ENCODE measurements around the gene PACS2.

Gene PACS2

GRCh38 chr14:105418269-105419194 is 104.0 kb downstream of the PACS2 start:
- Histone ChIP-seq H3K9me3 (ENCODE audit: low read length) (no peaks in the 10 kb centered on the region), H3K36me3 (ENCODE audit: insufficient read depth, low read length) (peaks cover 2% of the 10 kb centered on the region), H2AFZ (ENCODE audit: low read depth, low read length) (peak overlapping the region; percentile 74), H3K27me3 (ENCODE audit: insufficient read depth, low read length) (no peaks in the 10 kb centered on the region), H3K4me1 (ENCODE audit: insufficient read depth, low read length) (peaks cover 26% of the 10 kb centered on the region), H3K4me3 (ENCODE audit: low read length) (peak overlapping the region; percentile 82)

- Histone ChIP-seq H3K9me3 (ENCODE audit: low read length) (no peaks in the 10 kb centered on the region), H2AFZ (ENCODE audit: low read depth, low read length) (peak within 1 kb of the TSS; percentile 74), H3K36me3 (ENCODE audit: insufficient read depth, low read length) (peaks cover 2% of the 10 kb centered on the region), H3K4me3 (ENCODE audit: low read length) (peak within 1 kb of the TSS; percentile 82), H3K27me3 (ENCODE audit: insufficient read depth, low read length) (no peaks in the 10 kb centered on the region), H3K4me1 (ENCODE audit: insufficient read depth, low read length) (peaks cover 26% of the 10 kb centered on the region)
Measured at GRCh38 chr14:105419195-105420091, 104.9 kb downstream of the PACS2 start, which contains the start of gene MTA1. Gene MTA1 (plus strand): TSS chr14:105419827. CDS start chr14:105420036, 209 bp downstream.

- H3K36me3 ChIP-seq (ENCODE audit: insufficient read depth, low read length) = peaks cover 8% of the 10 kb centered on the region
- peaks cover 26% of the 10 kb centered on the region for H3K4me1 ChIP-seq (ENCODE audit: insufficient read depth, low read length)
- H3K4me3 ChIP-seq (ENCODE audit: low read length) = peak overlapping the region; percentile 82
- peaks cover 3% of the 10 kb centered on the region for H3K9me3 ChIP-seq (ENCODE audit: low read length)
- no peak overlapping the region for H2AFZ ChIP-seq (ENCODE audit: low read depth, low read length)
- no peaks in the 10 kb centered on the region for H3K27me3 ChIP-seq (ENCODE audit: insufficient read depth, low read length)
Measured at GRCh38 chr14:105420101-105420973, 105.8 kb downstream of the PACS2 start.

- H3K27me3 ChIP-seq (ENCODE audit: insufficient read depth, low read length) = no peaks in the 10 kb centered on the region
- H3K36me3 ChIP-seq (ENCODE audit: insufficient read depth, low read length) = peaks cover 10% of the 10 kb centered on the region
Measured at GRCh38 chr14:105420974-105421674, 106.6 kb downstream of the PACS2 start.

GRCh38 chr14:105421723-105422615 is 107.4 kb downstream of the PACS2 start:
- peaks cover 13% of the 10 kb centered on the region for H3K9me3 ChIP-seq (ENCODE audit: low read length)
- H3K4me3 ChIP-seq (ENCODE audit: low read length) = peak overlapping the region; percentile 78
- H3K36me3 ChIP-seq (ENCODE audit: insufficient read depth, low read length) = peaks cover 17% of the 10 kb centered on the region
- no peak overlapping the region for H2AFZ ChIP-seq (ENCODE audit: low read depth, low read length)
- peaks cover 26% of the 10 kb centered on the region for H3K4me1 ChIP-seq (ENCODE audit: insufficient read depth, low read length)
- no peaks in the 10 kb centered on the region for H3K27me3 ChIP-seq (ENCODE audit: insufficient read depth, low read length)

More at GRCh38 chr14:105420974-105421674, 106.6 kb downstream of the PACS2 start:
- Histone ChIP-seq H3K4me1 (ENCODE audit: insufficient read depth, low read length) (peaks cover 26% of the 10 kb centered on the region), H3K4me3 (ENCODE audit: low read length) (peak overlapping the region; percentile 78), H3K9me3 (ENCODE audit: low read length) (peaks cover 5% of the 10 kb centered on the region), H2AFZ (ENCODE audit: low read depth, low read length) (no peak overlapping the region)

GRCh38 chr14:105422695-105423487 is 108.3 kb downstream of the PACS2 start:
- no peak overlapping the region for H3K4me3 ChIP-seq (ENCODE audit: low read length)
- H3K36me3 ChIP-seq (ENCODE audit: insufficient read depth, low read length) = peaks cover 20% of the 10 kb centered on the region

GRCh38 chr14:105423488-105424195 is 109.1 kb downstream of the PACS2 start:
- no peaks in the 10 kb centered on the region for H3K27me3 ChIP-seq (ENCODE audit: insufficient read depth, low read length)
- peaks cover 16% of the 10 kb centered on the region for H3K9me3 ChIP-seq (ENCODE audit: low read length)
- H3K36me3 ChIP-seq (ENCODE audit: insufficient read depth, low read length) = peaks cover 25% of the 10 kb centered on the region

More at GRCh38 chr14:105422695-105423487, 108.3 kb downstream of the PACS2 start:
- H3K27me3 ChIP-seq (ENCODE audit: insufficient read depth, low read length) = no peaks in the 10 kb centered on the region
- peaks cover 26% of the 10 kb centered on the region for H3K4me1 ChIP-seq (ENCODE audit: insufficient read depth, low read length)
- peaks cover 15% of the 10 kb centered on the region for H3K9me3 ChIP-seq (ENCODE audit: low read length)
- H2AFZ ChIP-seq (ENCODE audit: low read depth, low read length) = no peak overlapping the region

GRCh38 chr14:105424861-105425260 is 110.3 kb downstream of the PACS2 start:
- Histone ChIP-seq H3K9me3 (ENCODE audit: low read length) (peaks cover 19% of the 10 kb centered on the region), H3K27me3 (ENCODE audit: insufficient read depth, low read length) (no peaks in the 10 kb centered on the region), H2AFZ (ENCODE audit: low read depth, low read length) (no peak overlapping the region), H3K4me3 (ENCODE audit: low read length) (no peak overlapping the region), H3K4me1 (ENCODE audit: insufficient read depth, low read length) (peaks cover 14% of the 10 kb centered on the region), H3K36me3 (ENCODE audit: insufficient read depth, low read length) (peaks cover 25% of the 10 kb centered on the region)

More at GRCh38 chr14:105423488-105424195, 109.1 kb downstream of the PACS2 start:
- Histone ChIP-seq H3K4me3 (ENCODE audit: low read length) (no peak overlapping the region), H2AFZ (ENCODE audit: low read depth, low read length) (no peak overlapping the region), H3K4me1 (ENCODE audit: insufficient read depth, low read length) (peaks cover 23% of the 10 kb centered on the region)

GRCh38 chr14:105425823-105426247 is 111.3 kb downstream of the PACS2 start:
- no peaks in the 10 kb centered on the region for H3K27me3 ChIP-seq (ENCODE audit: insufficient read depth, low read length)
- H3K36me3 ChIP-seq (ENCODE audit: insufficient read depth, low read length) = peaks cover 32% of the 10 kb centered on the region
- peaks cover 10% of the 10 kb centered on the region for H3K4me1 ChIP-seq (ENCODE audit: insufficient read depth, low read length)
- no peak overlapping the region for H2AFZ ChIP-seq (ENCODE audit: low read depth, low read length)
- no peak overlapping the region for H3K4me3 ChIP-seq (ENCODE audit: low read length)
- H3K9me3 ChIP-seq (ENCODE audit: low read length) = peaks cover 24% of the 10 kb centered on the region

- Histone ChIP-seq H2AFZ (ENCODE audit: low read depth, low read length) (no peak overlapping the region), H3K4me3 (ENCODE audit: low read length) (no peak overlapping the region), H3K4me1 (ENCODE audit: insufficient read depth, low read length) (peaks cover 2% of the 10 kb centered on the region), H3K36me3 (ENCODE audit: insufficient read depth, low read length) (peaks cover 36% of the 10 kb centered on the region), H3K9me3 (ENCODE audit: low read length) (peaks cover 26% of the 10 kb centered on the region), H3K27me3 (ENCODE audit: insufficient read depth, low read length) (no peaks in the 10 kb centered on the region)
Measured at GRCh38 chr14:105426416-105427130, 112.0 kb downstream of the PACS2 start.
